ENCODE data around the gene TENM4. TPM values are rescaled to one million over a fixed set of nuclear protein-coding genes. Genes with fewer than 3 reads are reported as not detected.
"Not testable (repeated sequence)": the region's sequence is repeated elsewhere in the genome, so short reads cannot be mapped to it uniquely, and the experiment has no call there.

The TENM4 gene
- total and polyA plus RNA-seq, 4 donors: 24.8 to 70.5 (median 38.1) TPM

- H3K27me3 ChIP-seq (ENCODE audit: control insufficient read depth, insufficient read depth, low read length): no peaks in the 10 kb centered on the region
- H3K9me3 ChIP-seq (ENCODE audit: control insufficient read depth, insufficient read depth, low read length): no peaks in the 10 kb centered on the region
- DNase-seq (ENCODE audit: low read depth in 4 of 6, low spot score in 6 of 6): no peak
- no peak overlapping the region for H3K27ac ChIP-seq (ENCODE audit: low read depth, low read length)
- 73% methylated on average over 37 of the region's 43 CpGs for WGBS (ENCODE audit: insufficient coverage)
- H3K4me3 ChIP-seq (ENCODE audit: low read depth, low read length): no peak overlapping the region
- no peaks in the 10 kb centered on the region for H3K4me1 ChIP-seq (ENCODE audit: control insufficient read depth, insufficient read depth, low read length)
- peaks cover 11% of the 10 kb centered on the region for H3K36me3 ChIP-seq (ENCODE audit: control insufficient read depth, insufficient read depth, low read length)
Observed at GRCh38 chr11:78902771-78903507, 537.9 kb downstream of the TENM4 start.

GRCh38 chr11:78901831-78902230 lies 539.0 kb downstream of the TENM4 start:
- Histone ChIP-seq H3K4me1 (ENCODE audit: control insufficient read depth, insufficient read depth, low read length) (no peaks in the 10 kb centered on the region), H3K36me3 (ENCODE audit: control insufficient read depth, insufficient read depth, low read length) (peaks cover 11% of the 10 kb centered on the region), H3K4me3 (ENCODE audit: low read depth, low read length) (no peak overlapping the region), H3K9me3 (ENCODE audit: control insufficient read depth, insufficient read depth, low read length) (no peaks in the 10 kb centered on the region), H3K27me3 (ENCODE audit: control insufficient read depth, insufficient read depth, low read length) (no peaks in the 10 kb centered on the region), H3K27ac (ENCODE audit: low read depth, low read length) (no peak overlapping the region)
- WGBS (ENCODE audit: insufficient coverage): 84% methylated on average over 3 of the region's 5 CpGs
- no peak for DNase-seq (ENCODE audit: low read depth in 4 of 6, low spot score in 6 of 6)

DNA sequence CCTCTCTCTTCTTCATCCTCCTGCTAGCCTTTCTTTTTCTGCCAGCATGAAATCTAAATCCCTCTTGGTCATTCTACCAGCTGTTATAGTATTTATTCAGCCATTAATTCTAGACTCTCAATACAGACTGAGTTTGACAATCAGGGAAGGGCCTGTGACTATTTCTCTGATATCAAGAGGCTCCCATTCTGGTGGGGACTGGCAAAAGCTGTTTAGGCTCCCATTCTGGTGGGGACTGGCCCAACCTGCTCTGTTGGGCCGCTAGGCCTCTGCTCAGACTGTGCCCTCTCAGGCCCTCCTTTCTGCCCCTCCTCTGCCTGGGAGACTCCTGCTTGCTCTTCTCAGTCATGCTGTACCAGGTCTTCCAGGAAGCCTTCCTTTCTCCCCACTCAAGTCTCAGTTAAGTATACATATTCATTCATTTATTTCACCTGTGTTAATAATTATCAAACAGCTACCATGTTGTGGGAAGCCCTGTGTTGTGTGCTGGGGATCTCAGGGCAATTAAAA lies 542.5 kb downstream of the TENM4 start:
- 60% methylated on average over 1 of the region's 1 CpG for WGBS (ENCODE audit: insufficient coverage)
- Histone ChIP-seq H3K27ac (ENCODE audit: low read depth, low read length) (no peak overlapping the region), H3K27me3 (ENCODE audit: control insufficient read depth, insufficient read depth, low read length) (no peaks in the 10 kb centered on the region), H3K4me3 (ENCODE audit: low read depth, low read length) (no peak overlapping the region), H3K4me1 (ENCODE audit: control insufficient read depth, insufficient read depth, low read length) (no peaks in the 10 kb centered on the region), H3K36me3 (ENCODE audit: control insufficient read depth, insufficient read depth, low read length) (peaks cover 11% of the 10 kb centered on the region), H3K9me3 (ENCODE audit: control insufficient read depth, insufficient read depth, low read length) (no peaks in the 10 kb centered on the region)
- DNase-seq (ENCODE audit: low read depth in 4 of 6, low spot score in 6 of 6): no peak

- no peak overlapping the region for H3K4me3 ChIP-seq (ENCODE audit: low read depth, low read length)
- peaks cover 14% of the 10 kb centered on the region for H3K36me3 ChIP-seq (ENCODE audit: control insufficient read depth, insufficient read depth, low read length)
- H3K4me1 ChIP-seq (ENCODE audit: control insufficient read depth, insufficient read depth, low read length): no peaks in the 10 kb centered on the region
- no peaks in the 10 kb centered on the region for H3K9me3 ChIP-seq (ENCODE audit: control insufficient read depth, insufficient read depth, low read length)
- H3K27ac ChIP-seq (ENCODE audit: low read depth, low read length): no peak overlapping the region
- 100% methylated on average over 2 of the region's 2 CpGs for whole genome bisulfite sequencing (ENCODE audit: insufficient coverage)
- H3K27me3 ChIP-seq (ENCODE audit: control insufficient read depth, insufficient read depth, low read length): no peaks in the 10 kb centered on the region
- DNase-seq (ENCODE audit: low read depth in 4 of 6, low spot score in 6 of 6): no peak
Observed at GRCh38 chr11:78893996-78894395, 546.8 kb downstream of the TENM4 start.

DNA sequence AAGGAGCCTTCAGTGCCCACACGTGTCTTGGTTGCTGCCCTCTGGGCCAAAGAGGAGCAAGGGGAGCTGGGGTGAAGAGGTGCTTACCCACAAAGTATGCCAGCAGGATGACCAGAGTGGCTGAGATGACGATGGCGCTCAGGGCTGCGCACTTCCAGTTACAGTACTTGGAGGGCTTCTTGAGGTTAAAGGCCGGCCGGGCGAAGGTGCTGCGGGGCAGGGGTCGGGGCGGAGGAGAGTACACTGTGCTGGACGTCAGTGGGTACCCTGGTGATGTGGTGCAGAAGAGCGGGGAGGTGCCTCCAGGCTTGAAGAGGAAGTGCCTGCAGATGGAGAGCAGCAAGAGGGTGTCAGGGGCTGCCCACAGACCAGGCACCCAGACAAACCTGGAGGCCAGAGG lies 551.1 kb downstream of the TENM4 start:
- no peaks in the 10 kb centered on the region for H3K9me3 ChIP-seq (ENCODE audit: control insufficient read depth, insufficient read depth, low read length)
- no peak overlapping the region for H3K27ac ChIP-seq (ENCODE audit: low read depth, low read length)
- DNase-seq (ENCODE audit: low read depth in 4 of 6, low spot score in 6 of 6): no peak
- H3K36me3 ChIP-seq (ENCODE audit: control insufficient read depth, insufficient read depth, low read length): peaks cover 28% of the 10 kb centered on the region
- H3K4me1 ChIP-seq (ENCODE audit: control insufficient read depth, insufficient read depth, low read length): no peaks in the 10 kb centered on the region
- 96% methylated on average over 12 of the region's 12 CpGs for WGBS (ENCODE audit: insufficient coverage)
- no peak overlapping the region for H3K4me3 ChIP-seq (ENCODE audit: low read depth, low read length)
- no peaks in the 10 kb centered on the region for H3K27me3 ChIP-seq (ENCODE audit: control insufficient read depth, insufficient read depth, low read length)

- Histone ChIP-seq H3K4me3 (ENCODE audit: low read depth, low read length) (no peak overlapping the region), H3K4me1 (ENCODE audit: control insufficient read depth, insufficient read depth, low read length) (no peaks in the 10 kb centered on the region), H3K27me3 (ENCODE audit: control insufficient read depth, insufficient read depth, low read length) (no peaks in the 10 kb centered on the region), H3K36me3 (ENCODE audit: control insufficient read depth, insufficient read depth, low read length) (peaks cover 26% of the 10 kb centered on the region), H3K27ac (ENCODE audit: low read depth, low read length) (no peak overlapping the region), H3K9me3 (ENCODE audit: control insufficient read depth, insufficient read depth, low read length) (no peaks in the 10 kb centered on the region)
- 82% methylated on average over 2 of the region's 3 CpGs for WGBS (ENCODE audit: insufficient coverage)
- no peak for DNase-seq (ENCODE audit: low read depth in 4 of 6, low spot score in 6 of 6)
Observed at GRCh38 chr11:78886616-78887015, 554.2 kb downstream of the TENM4 start.

DNA sequence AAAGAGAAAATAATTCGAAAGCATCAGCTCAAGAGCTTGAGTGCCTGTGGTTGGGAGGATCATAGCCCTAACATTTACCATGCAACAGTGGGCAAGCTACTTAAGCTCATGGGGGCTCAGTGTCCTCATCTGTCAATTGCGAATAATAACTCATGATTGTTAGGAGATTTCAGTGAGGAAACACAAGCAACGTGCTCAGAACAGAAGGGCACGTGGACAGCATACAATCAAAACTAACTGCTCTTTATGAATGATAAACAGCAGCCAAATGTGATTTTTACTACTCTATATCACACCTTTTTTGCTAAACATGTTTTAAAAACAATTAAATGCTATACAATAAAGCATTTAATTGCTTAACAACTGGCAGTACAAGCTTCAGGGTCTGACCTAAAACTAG lies 556.1 kb downstream of the TENM4 start:
- 100% methylated on average over 1 of the region's 4 CpGs for WGBS (ENCODE audit: insufficient coverage)
- Histone ChIP-seq H3K27me3 (ENCODE audit: control insufficient read depth, insufficient read depth, low read length) (no peaks in the 10 kb centered on the region), H3K27ac (ENCODE audit: low read depth, low read length) (no peak overlapping the region), H3K36me3 (ENCODE audit: control insufficient read depth, insufficient read depth, low read length) (peaks cover 22% of the 10 kb centered on the region), H3K4me3 (ENCODE audit: low read depth, low read length) (no peak overlapping the region), H3K4me1 (ENCODE audit: control insufficient read depth, insufficient read depth, low read length) (no peaks in the 10 kb centered on the region), H3K9me3 (ENCODE audit: control insufficient read depth, insufficient read depth, low read length) (no peaks in the 10 kb centered on the region)
- no peak for DNase-seq (ENCODE audit: low read depth in 4 of 6, low spot score in 6 of 6)

DNA sequence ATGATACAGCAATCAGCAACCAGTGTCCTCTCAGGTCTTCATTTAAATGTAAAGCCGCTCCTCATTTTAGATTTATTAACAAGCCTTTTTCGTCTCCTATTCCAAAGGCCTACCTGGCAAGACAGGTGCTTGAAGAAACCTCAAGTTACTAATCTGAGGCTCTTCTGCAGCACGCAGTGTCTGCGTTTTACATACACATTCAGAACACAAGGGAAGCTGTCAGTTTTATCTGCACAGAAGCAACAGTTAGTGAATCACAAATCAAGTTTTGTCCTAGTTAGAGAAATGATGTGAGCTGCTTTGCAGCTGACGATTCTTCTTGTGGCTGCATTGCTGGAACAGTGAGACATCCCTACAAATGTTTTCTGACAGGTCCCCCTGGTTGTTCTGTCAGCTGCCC lies 557.3 kb downstream of the TENM4 start:
- H3K27ac ChIP-seq (ENCODE audit: low read depth, low read length): no peak overlapping the region
- no peaks in the 10 kb centered on the region for H3K9me3 ChIP-seq (ENCODE audit: control insufficient read depth, insufficient read depth, low read length)
- WGBS (ENCODE audit: insufficient coverage): 98% methylated on average over 5 of the region's 5 CpGs
- peaks cover 19% of the 10 kb centered on the region for H3K36me3 ChIP-seq (ENCODE audit: control insufficient read depth, insufficient read depth, low read length)
- no peaks in the 10 kb centered on the region for H3K4me1 ChIP-seq (ENCODE audit: control insufficient read depth, insufficient read depth, low read length)
- H3K27me3 ChIP-seq (ENCODE audit: control insufficient read depth, insufficient read depth, low read length): no peaks in the 10 kb centered on the region
- no peak for DNase-seq (ENCODE audit: low read depth in 4 of 6, low spot score in 6 of 6)
- no peak overlapping the region for H3K4me3 ChIP-seq (ENCODE audit: low read depth, low read length)

- 97% methylated on average over 42 of the region's 54 CpGs for WGBS (ENCODE audit: insufficient coverage)
- H3K4me1 ChIP-seq (ENCODE audit: control insufficient read depth, insufficient read depth, low read length); H3K4me3 ChIP-seq (ENCODE audit: low read depth, low read length); H3K9me3 ChIP-seq (ENCODE audit: control insufficient read depth, insufficient read depth, low read length); DNase-seq (ENCODE audit: low read depth in 4 of 6, low spot score in 6 of 6); H3K36me3 ChIP-seq (ENCODE audit: control insufficient read depth, insufficient read depth, low read length); H3K27ac ChIP-seq (ENCODE audit: low read depth, low read length); H3K27me3 ChIP-seq (ENCODE audit: control insufficient read depth, insufficient read depth, low read length): not testable (repeated sequence)
Observed at GRCh38 chr11:78879094-78879980, 561.5 kb downstream of the TENM4 start.
